ENCODE measurements around the gene MRPL53. TPM values are rescaled to one million over a fixed set of nuclear protein-coding genes. Genes with fewer than 3 reads are reported as not detected.

The MRPL53 gene
- total and polyA plus RNA-seq, 2 of the 8 experiments (the other 6 are each of a cell fraction or from before 2014, with no cell fraction given): 36.6 to 46.3 TPM

DNA sequence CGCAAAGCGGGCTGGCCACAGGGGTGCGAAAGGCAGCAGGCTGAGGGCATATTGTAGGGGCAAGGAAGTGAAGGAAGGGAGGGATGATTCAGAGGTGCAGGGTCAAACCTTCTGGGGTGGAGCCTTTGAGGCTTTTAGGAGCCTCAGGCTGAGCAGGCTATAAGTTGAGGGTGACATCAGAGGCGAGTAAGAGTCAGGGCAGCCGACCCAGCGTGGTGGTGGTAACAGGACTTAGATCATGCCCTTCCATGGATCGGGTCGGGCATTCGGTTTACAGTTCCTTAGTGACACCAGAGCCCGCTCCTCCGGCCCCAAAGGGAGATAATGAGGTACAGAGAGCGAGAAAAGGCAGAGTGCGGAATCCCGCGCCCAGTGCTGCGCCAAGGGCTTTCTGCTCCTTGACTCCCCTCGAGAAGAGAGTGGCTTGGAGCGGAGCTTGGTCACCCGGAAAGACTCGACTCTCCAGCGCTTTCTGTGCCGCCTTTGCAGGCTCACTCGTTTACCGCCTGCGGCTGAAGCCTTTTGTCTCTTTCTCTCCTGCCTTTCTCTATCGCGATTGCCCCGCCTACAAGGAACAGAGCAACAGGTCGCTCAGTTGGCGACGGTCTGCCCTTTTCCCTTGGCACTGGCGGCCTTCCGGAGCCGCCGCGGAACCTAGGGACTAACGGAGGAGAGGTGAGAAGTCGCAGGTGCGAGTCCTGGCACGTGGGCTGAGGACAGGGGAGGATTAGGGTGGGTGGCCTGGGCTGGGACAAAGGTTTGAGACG, 26.2 kb upstream of the MRPL53 start (continued):
- TF ChIP-seq, protein P1, sequence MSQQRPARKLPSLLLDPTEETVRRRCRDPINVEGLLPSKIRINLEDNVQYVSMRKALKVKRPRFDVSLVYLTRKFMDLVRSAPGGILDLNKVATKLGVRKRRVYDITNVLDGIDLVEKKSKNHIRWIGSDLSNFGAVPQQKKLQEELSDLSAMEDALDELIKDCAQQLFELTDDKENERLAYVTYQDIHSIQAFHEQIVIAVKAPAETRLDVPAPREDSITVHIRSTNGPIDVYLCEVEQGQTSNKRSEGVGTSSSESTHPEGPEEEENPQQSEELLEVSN (IDR thresholded peaks at IDR 0.05): peak; percentile 78
- TF ChIP-seq ASH2L (IDR thresholded peaks at IDR 0.05; ENCODE audit: low read length) (peak; percentile 46), KDM4A (IDR thresholded peaks at IDR 0.05; ENCODE audit: low read depth, low read length, severe bottlenecking) (peak; percentile 64)
